ENCODE data around the gene MAGI1. TPM values are rescaled to one million over a fixed set of nuclear protein-coding genes. Genes with fewer than 3 reads are reported as not detected.
A peak's percentile ranks its signal among the peaks of the same experiment; 100 is the strongest.
"Not testable (repeated sequence)": the region's sequence is repeated elsewhere in the genome, so short reads cannot be mapped to it uniquely, and the experiment has no call there.

MAGI1 gene
- total RNA-seq, 4 donors from 2014 or later: 49.5 to 72.1 (median 67.6) TPM

DNA sequence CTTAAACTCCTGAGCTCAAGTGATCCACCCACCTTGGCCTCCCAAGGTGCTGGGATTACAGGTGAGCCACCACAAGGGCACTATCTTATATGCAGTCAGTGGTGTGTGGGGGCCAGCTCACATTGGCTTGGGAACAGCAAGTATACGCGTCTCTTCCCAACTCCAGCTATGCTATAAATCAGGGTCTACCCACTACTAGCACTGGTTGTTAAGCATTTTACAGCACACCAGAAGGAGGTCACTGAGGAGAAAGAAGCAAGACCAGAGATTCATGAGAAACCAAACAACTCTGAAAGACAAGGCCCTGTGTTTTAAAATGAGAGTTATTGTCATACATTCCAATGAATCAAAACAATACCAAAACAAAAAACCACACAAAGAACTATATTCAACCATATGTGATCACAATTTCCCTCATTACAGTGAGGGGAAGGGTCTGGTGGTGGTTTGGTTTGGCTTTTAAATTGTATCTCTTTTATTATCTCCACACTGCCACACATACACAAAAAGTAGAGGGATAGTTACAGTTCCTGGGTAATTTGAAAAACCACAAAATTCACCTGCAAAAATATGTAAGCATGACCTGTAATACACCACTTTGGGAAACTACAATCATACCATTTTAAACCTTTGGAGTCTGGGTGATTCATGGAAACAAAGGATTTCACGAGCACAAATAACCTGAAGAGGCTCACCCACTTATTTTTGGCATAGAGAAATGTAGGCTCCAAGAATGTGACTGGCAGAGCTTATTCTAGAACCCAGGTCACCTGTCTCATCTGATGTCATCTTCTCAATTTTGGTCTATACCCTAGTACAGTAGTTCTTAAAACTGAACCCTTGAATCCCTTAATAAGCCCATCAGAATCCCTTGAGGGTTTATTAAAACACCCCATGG, 5.2 kb downstream of the MAGI1 start:
- H3K36me3 ChIP-seq: no peaks in the 10 kb centered on the region
- no peak overlapping the region for H3K27ac ChIP-seq
- no peaks in the 10 kb centered on the region for H3K27me3 ChIP-seq
- peaks cover 0 to 13% (median 2%) of the 10 kb centered on the region in 4 donors for H3K4me1 ChIP-seq
- no peak overlapping the region for H3K4me3 ChIP-seq
- TF ChIP-seq, protein P1, sequence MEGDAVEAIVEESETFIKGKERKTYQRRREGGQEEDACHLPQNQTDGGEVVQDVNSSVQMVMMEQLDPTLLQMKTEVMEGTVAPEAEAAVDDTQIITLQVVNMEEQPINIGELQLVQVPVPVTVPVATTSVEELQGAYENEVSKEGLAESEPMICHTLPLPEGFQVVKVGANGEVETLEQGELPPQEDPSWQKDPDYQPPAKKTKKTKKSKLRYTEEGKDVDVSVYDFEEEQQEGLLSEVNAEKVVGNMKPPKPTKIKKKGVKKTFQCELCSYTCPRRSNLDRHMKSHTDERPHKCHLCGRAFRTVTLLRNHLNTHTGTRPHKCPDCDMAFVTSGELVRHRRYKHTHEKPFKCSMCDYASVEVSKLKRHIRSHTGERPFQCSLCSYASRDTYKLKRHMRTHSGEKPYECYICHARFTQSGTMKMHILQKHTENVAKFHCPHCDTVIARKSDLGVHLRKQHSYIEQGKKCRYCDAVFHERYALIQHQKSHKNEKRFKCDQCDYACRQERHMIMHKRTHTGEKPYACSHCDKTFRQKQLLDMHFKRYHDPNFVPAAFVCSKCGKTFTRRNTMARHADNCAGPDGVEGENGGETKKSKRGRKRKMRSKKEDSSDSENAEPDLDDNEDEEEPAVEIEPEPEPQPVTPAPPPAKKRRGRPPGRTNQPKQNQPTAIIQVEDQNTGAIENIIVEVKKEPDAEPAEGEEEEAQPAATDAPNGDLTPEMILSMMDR (IDR thresholded peaks at IDR 0.05): no peak
- TF ChIP-seq POLR2A (IDR thresholded peaks at IDR 0.05): no peak
- no peaks in the 10 kb centered on the region for H3K9me3 ChIP-seq
- no peak for DNase-seq

DNA sequence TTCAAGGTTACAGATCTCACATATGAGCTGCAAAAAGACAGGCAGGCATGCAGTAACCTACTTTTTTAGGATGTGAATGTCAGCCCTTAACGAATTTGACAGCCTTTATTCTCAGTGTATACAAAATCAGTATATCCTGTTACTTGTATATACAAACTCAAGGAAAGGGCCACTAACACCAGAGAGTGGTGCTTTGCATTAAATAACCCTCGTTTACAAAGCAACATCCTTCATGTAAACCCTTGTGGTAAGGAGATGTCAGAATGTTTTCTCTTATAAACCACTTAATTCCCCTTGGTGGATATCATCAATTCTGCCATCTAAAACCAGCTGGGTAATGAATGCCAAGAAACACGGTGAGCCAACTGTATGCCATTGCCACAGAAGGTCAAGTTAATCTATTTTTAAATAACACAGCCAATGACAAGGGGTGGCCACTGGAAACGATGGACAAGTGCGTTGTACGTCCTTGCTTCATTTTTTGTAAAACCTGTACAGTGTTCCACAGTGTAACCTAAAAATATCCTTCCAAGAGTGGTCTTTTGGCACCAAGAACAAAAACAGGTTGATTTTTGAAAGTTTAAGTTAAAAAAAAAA, 7.5 kb downstream of the MAGI1 start:
- Histone ChIP-seq H3K4me1 (peaks cover 0 to 13% (median 2%) of the 10 kb centered on the region in 4 donors), H3K9me3 (no peaks in the 10 kb centered on the region), H3K27ac (no peak overlapping the region), H3K36me3 (no peaks in the 10 kb centered on the region), H3K27me3 (no peaks in the 10 kb centered on the region), H3K4me3 (no peak overlapping the region)
- no peak for TF ChIP-seq POLR2A (IDR thresholded peaks at IDR 0.05)
- TF ChIP-seq, protein P1 (IDR thresholded peaks at IDR 0.05): no peak
- DNase-seq: no peak

DNA sequence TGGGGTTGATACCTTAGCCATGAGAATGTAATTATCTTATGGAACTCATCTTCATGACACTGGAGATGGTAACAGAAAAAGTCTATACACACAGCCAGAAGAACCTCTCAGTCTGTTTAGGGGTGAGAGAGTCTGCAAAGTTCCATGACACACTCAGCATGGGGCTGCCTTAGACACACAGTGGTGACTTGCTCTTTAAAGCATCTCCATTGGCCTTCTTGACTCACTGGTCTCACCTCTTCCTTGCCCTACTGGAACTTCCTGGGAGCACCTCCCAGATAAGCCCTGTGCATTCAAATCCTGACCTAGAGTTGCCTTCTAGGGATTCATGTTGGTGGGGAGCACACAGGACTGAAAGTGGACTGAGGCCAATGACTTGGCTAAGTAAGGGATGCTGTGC, 9.3 kb downstream of the MAGI1 start:
- TF ChIP-seq POLR2A (IDR thresholded peaks at IDR 0.05): no peak
- TF ChIP-seq, protein P1 (IDR thresholded peaks at IDR 0.05): peak in 1 of 6 experiments; percentile 28
- H3K27ac ChIP-seq: peak overlapping the region in 2 of 4 donors; percentile 24 to 44
- H3K9me3 ChIP-seq: no peaks in the 10 kb centered on the region
- H3K4me3 ChIP-seq: no peak overlapping the region
- H3K27me3 ChIP-seq: no peaks in the 10 kb centered on the region
- DNase-seq: peak in 1 of 3 donors; percentile 55
- H3K4me1 ChIP-seq: peaks cover 0 to 13% (median 2%) of the 10 kb centered on the region in 4 donors
- no peaks in the 10 kb centered on the region for H3K36me3 ChIP-seq

DNA sequence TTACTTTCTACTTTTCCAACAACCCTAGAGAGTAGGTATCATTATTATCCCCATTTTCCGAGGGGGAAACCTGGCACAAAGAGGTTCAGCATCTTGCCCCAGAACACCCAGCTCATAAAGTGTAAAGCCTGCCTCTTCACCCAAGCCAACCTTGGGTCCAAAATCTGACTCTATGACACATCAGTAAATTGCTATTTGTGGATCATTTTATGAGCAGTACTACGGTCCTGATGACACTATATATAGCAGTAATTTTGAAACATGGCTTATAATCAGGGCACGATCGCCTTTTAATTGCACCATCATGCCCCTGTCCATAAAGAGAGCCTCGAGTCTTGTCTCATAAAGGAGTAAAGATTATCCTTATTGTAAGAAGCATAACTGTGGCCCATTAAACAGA, 9.7 kb downstream of the MAGI1 start:
- Histone ChIP-seq H3K4me3 (no peak overlapping the region), H3K9me3 (no peaks in the 10 kb centered on the region), H3K36me3 (no peaks in the 10 kb centered on the region), H3K27me3 (no peaks in the 10 kb centered on the region), H3K4me1 (peaks cover 0 to 13% (median 2%) of the 10 kb centered on the region in 4 donors), H3K27ac (peak overlapping the region in 1 of 4 donors; percentile 44)
- peak in 1 of 3 donors; percentile 57 for DNase-seq
- TF ChIP-seq, protein P1 (IDR thresholded peaks at IDR 0.05): no peak
- no peak for TF ChIP-seq POLR2A (IDR thresholded peaks at IDR 0.05)

DNA sequence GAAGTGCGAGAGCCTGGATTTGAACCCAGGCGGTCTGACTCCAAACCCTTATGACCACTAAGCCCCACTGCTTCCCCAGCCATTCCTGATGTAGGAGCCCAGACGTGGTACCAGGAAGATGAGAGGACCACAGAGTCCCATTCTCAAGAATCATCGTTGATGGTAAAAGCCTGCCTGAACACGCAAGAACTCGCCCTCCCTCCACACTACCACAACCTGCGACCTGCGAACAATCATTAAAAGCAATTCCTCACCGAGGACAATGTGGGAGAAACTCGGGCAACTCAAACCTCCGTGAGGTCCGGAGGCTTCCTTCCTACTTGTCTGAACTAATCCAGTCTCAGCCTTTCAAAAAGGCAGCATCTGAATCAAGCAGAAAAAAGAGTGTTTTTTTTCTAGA, 10.3 kb downstream of the MAGI1 start:
- peak overlapping the region in 1 of 4 donors; percentile 44 for H3K27ac ChIP-seq
- H3K9me3 ChIP-seq: no peaks in the 10 kb centered on the region
- no peak overlapping the region for H3K4me3 ChIP-seq
- H3K36me3 ChIP-seq: no peaks in the 10 kb centered on the region
- no peak for DNase-seq
- TF ChIP-seq POLR2A (IDR thresholded peaks at IDR 0.05): no peak
- TF ChIP-seq, protein P1 (IDR thresholded peaks at IDR 0.05): no peak
- H3K27me3 ChIP-seq: no peaks in the 10 kb centered on the region
- peaks cover 0 to 13% (median 2%) of the 10 kb centered on the region in 4 donors for H3K4me1 ChIP-seq

DNA sequence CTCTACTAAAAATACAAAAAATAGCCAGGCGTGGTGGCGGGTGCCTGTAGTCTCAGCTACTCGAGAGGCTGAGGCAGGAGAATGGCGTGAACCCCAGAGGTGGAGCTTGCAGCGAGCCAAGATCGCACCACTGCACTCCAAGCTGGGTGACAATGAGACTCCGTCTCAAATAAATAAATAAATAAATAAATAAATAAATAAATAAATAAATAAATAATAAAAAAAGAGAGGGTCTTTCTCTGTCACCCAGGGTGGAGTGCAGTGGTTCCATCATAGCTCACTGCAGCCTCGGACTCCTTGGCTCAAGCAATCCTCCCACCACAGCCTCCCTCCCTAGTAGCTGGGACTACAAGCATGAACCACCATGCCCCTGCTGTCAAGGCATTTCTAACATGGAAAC, 11.6 kb downstream of the MAGI1 start:
- not testable (repeated sequence) for H3K9me3 ChIP-seq, H3K27me3 ChIP-seq, DNase-seq, H3K36me3 ChIP-seq, H3K4me3 ChIP-seq, H3K27ac ChIP-seq
- peaks cover 0 to 14% (median 2%) of the 10 kb centered on the region in 4 donors for H3K4me1 ChIP-seq
